Spleen (tissue), 11 donors: Measurements from ENCODE around the gene ARSA. TPM values are rescaled to one million over a fixed set of nuclear protein-coding genes. Genes with fewer than 3 reads are reported as not detected.

Source experiments
- DNase-seq: peaks from one replicate; pipeline ENCODE4 v3.0.0-alpha.2; 2020
- H3K27ac ChIP-seq, 8 donors: fragments of 200-600 bp; sonication (generic) in 7 of 8; 1 replicate in 4 of 8; 2 replicates in 4 of 8; pipeline versions ENCODE4 v1.5.0 to v1.8.0; 2016 to 2021; ENCODE audit warnings: inconsistent platforms in 4 of 8, mild to moderate bottlenecking in 4 of 8, moderate library complexity in 1 of 8
- H3K27me3 ChIP-seq, 7 donors: fragments of 200-600 bp; sonication (generic) in 6 of 7; replicated peaks in 1 of 7; 1 replicate in 4 of 7; 2 replicates in 3 of 7; pipeline versions ENCODE4 v1.5.0 to v1.8.0; 2016 to 2021; ENCODE audit warnings: inconsistent platforms in 3 of 7, mild to moderate bottlenecking in 1 of 7
- H3K36me3 ChIP-seq, 6 donors: fragments of 200-600 bp; sonication (generic) in 5 of 6; 1 replicate in 4 of 6; 2 replicates in 2 of 6; pipeline versions ENCODE4 v1.5.0 to v1.8.0; 2016 to 2021; ENCODE audit warnings: inconsistent platforms in 2 of 6
- H3K4me1 ChIP-seq, 6 donors: fragments of 200-600 bp; sonication (generic) in 5 of 6; 1 replicate in 3 of 6; 2 replicates in 3 of 6; pipeline versions ENCODE4 v1.5.0 to v1.8.0; 2016 to 2021; ENCODE audit warnings: inconsistent platforms in 3 of 6
- H3K4me3 ChIP-seq, 8 donors: fragments of 200-600 bp; sonication (generic) in 7 of 8; 1 replicate in 4 of 8; 2 replicates in 4 of 8; pipeline versions ENCODE4 v1.5.0 to v1.8.0; 2016 to 2021; ENCODE audit warnings: inconsistent platforms in 4 of 8, mild to moderate bottlenecking in 4 of 8, moderate library complexity in 2 of 8
- H3K9me3 ChIP-seq, 8 donors: fragments of 200-600 bp; sonication (generic) in 7 of 8; 1 replicate in 4 of 8; 2 replicates in 4 of 8; pipeline versions ENCODE4 v1.5.0 to v1.8.0; 2016 to 2021; ENCODE audit warnings: inconsistent platforms in 4 of 8
- CTCF ChIP-seq, 11 experiments: fragments of 200-600 bp in 7 of 11; fragments of 450-650 bp in 4 of 11; sonication (generic) in 4 of 11; IDR thresholded peaks in 8 of 11; conservative IDR thresholded peaks in 3 of 11; 1 replicate in 7 of 11; 2 replicates in 4 of 11; pipeline versions ENCODE4 v1.4.0 to v1.8.0; 2016 to 2021; ENCODE audit warnings: antibody characterized with exemption in 11 of 11, inconsistent platforms in 4 of 11, mild to moderate bottlenecking in 1 of 11
- POLR2A ChIP-seq, 3 donors: fragments of 450-650 bp; IDR thresholded peaks; one replicate each; pipeline ENCODE4 v1.5.1; 2017; ENCODE audit warnings: antibody characterized with exemption in 3 of 3, mild to moderate bottlenecking in 1 of 3
- POLR2AphosphoS5 ChIP-seq, 3 donors: sonication (generic); formaldehyde crosslinking; IDR thresholded peaks; one replicate each; pipeline ENCODE4 v1.5.1; 2017; ENCODE audit warnings: antibody characterized with exemption in 3 of 3
- WGBS, 5 donors: extraction: QIAGEN DNeasy Blood & Tissue Kit in 3 of 5; methylation state at CpG; one replicate each; pipeline versions ENCODE4 v1.1.5 to v1.1.7; 2013 to 2018; 5-methylcytosine and 5-hydroxymethylcytosine counted together
- intact Hi-C: fragments of 100-400 bp; cut with DNase I; formaldehyde crosslinking; loops from one replicate; pipeline ENCODE4 v1.15.0; 2023; ENCODE audit warnings: low total_unique reads
- polyA plus RNA-seq, 3 donors: library from polyadenylated mRNA; stranded (reverse); fragments of 200-250 nt; gene quantifications; one replicate each; pipeline ENCODE4 v1.2.1, GENCODE V29; 2013
- total RNA-seq, 7 donors: library from RNA; depleted of rRNA in 3 of 7; stranded (reverse); fragments of >200 nt in 3 of 7; fragmentation: NEBNext Ultra II Directional in 4 of 7; extraction: Animal tissue kit (Norgen Biotek cat#: 25700) in 4 of 7; gene quantifications; one replicate each; pipeline versions ENCODE4 v1.1.0 to v1.2.1, GENCODE V29; 2016 to 2021
- donor health status: healthy with polysubstance abuse.
- donor health status: DM: no; HTN: no; CAD: no; lungs with moderate emphysema.
- donor health status: DM: no; HTN: no; CAD: no.
- donor health status: Bipolar disorder and iron deficiency.
- donor health status: healthy.
- donor health status: DM: no; HTN: no; CAD: no.
- donor health status: DM: yes; HTN: yes; CAD: no.

Gene ARSA
- total and polyA plus RNA-seq, 10 donors, result 26.0 to 108 (median 64.7) TPM

GRCh38 chr22:50607659-50608020 lies 20.3 kb downstream of the ARSA start:
- no peak overlapping the region for H3K27ac ChIP-seq
- WGBS, 5 donors, result 65 to 77% (median 67%) methylated on average over 6 of the region's 6 CpGs
- no peaks in the 10 kb centered on the region for H3K9me3 ChIP-seq
- no peak overlapping the region for H3K4me3 ChIP-seq
- H3K36me3 ChIP-seq, result no peaks in the 10 kb centered on the region
- H3K27me3 ChIP-seq, result peaks cover 0 to 89% (median 25%) of the 10 kb centered on the region in 7 donors
- peaks cover 0 to 11% (median 0%) of the 10 kb centered on the region in 6 donors for H3K4me1 ChIP-seq
- DNase-seq, result no peak
- intact Hi-C loops, result no loop called here
- TF ChIP-seq POLR2A (IDR thresholded peaks at IDR 0.05) (no peak), CTCF (IDR thresholded peaks at IDR 0.05 in 8 of 11, conservative IDR thresholded peaks at IDR 0.05 in 3 of 11) (no peak), POLR2AphosphoS5 (IDR thresholded peaks at IDR 0.05) (no peak)

GRCh38 chr22:50606946-50607658 lies 20.9 kb downstream of the ARSA start:
- whole genome bisulfite sequencing, 5 donors, result 73 to 88% (median 83%) methylated on average over 8 to 18 of the region's 18 CpGs
- TF ChIP-seq POLR2A (IDR thresholded peaks at IDR 0.05) (no peak), CTCF (IDR thresholded peaks at IDR 0.05 in 8 of 11, conservative IDR thresholded peaks at IDR 0.05 in 3 of 11) (no peak), POLR2AphosphoS5 (IDR thresholded peaks at IDR 0.05) (no peak)
- Histone ChIP-seq H3K4me1 (peaks cover 0 to 10% (median 0%) of the 10 kb centered on the region in 6 donors), H3K27me3 (peaks cover 0 to 89% (median 29%) of the 10 kb centered on the region in 7 donors), H3K9me3 (no peaks in the 10 kb centered on the region), H3K4me3 (no peak overlapping the region), H3K27ac (no peak overlapping the region), H3K36me3 (no peaks in the 10 kb centered on the region)
- DNase-seq, result peak; percentile 54
- intact Hi-C loops, result no loop called here

DNA sequence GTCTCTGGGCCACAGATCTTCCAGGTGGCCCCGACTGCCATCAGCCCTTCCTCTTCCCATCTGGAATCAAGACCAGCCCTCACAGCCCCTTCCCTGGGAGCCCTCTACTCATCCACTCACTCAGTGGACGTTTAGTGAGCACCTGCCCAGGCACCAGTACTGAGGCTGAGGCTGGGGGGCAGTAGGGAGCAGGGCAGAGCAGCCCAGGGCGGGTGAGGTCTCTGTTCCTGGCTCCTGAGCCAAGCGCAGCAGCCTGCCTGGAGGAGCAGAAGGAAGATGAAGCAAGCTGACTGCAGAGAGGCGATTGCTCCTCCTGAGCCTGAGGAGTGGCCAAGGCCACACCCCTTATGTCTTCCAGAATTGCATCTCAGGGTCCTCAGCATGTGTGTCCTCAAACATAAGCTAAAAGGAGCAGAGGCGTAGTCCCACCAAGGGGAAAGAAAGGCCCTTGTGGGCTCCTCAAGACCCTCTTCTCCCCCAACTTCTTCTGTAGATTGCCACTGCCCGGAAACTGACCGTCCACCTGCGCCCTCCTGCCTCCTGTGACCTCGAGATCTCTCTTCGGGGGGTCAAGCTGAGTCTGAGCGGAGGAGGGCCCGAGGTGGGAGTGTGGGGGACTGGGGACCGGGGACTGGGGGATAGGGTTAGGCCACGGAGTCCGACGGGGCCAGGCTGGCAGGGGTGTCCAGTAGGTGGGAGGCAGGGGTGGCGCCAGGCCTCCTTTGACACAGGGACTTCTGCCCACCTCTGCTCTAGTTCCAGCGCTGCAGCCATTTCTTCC lies 21.6 kb downstream of the ARSA start:
- H3K27me3 ChIP-seq, result peaks cover 0 to 89% (median 30%) of the 10 kb centered on the region in 7 donors
- TF ChIP-seq POLR2AphosphoS5 (IDR thresholded peaks at IDR 0.05) (no peak), CTCF (IDR thresholded peaks at IDR 0.05 in 8 of 11, conservative IDR thresholded peaks at IDR 0.05 in 3 of 11) (no peak), POLR2A (IDR thresholded peaks at IDR 0.05) (no peak)
- WGBS, 5 donors, result 69 to 79% (median 72%) methylated on average over 17 to 19 of the region's 19 CpGs
- no peaks in the 10 kb centered on the region for H3K9me3 ChIP-seq
- intact Hi-C loops, result no loop called here
- DNase-seq, result peak; percentile 36
- no peak overlapping the region for H3K27ac ChIP-seq
- no peak overlapping the region for H3K4me3 ChIP-seq
- peaks cover 0 to 17% (median 3%) of the 10 kb centered on the region in 6 donors for H3K4me1 ChIP-seq
- no peaks in the 10 kb centered on the region for H3K36me3 ChIP-seq

DNA sequence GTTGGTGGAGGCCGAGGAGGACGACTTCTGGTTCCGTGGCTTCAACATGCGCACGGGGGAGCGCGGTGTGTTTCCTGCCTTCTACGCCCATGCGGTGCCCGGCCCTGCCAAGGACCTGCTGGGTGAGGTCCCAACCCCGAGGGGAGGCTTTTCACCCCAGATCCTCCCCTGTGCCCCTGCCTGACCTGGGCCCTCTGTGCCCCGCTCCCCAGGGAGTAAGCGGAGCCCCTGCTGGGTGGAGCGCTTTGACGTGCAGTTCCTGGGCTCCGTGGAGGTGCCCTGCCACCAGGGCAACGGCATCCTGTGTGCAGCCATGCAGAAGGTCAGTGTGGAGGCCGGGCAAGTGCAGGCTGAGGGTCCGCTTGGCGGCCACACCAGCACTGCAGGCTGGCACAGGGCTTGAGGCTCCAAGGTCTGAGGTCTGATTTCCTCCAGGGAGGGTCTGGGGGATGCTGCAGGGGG lies 22.3 kb downstream of the ARSA start:
- peaks cover 0 to 22% (median 8%) of the 10 kb centered on the region in 6 donors for H3K4me1 ChIP-seq
- DNase-seq, result peak; percentile 39
- intact Hi-C loops, result no loop called here
- H3K9me3 ChIP-seq, result no peaks in the 10 kb centered on the region
- no peak overlapping the region for H3K27ac ChIP-seq
- no peak for TF ChIP-seq CTCF (IDR thresholded peaks at IDR 0.05 in 8 of 11, conservative IDR thresholded peaks at IDR 0.05 in 3 of 11)
- peaks cover 0 to 89% (median 37%) of the 10 kb centered on the region in 7 donors for H3K27me3 ChIP-seq
- H3K4me3 ChIP-seq, result no peak overlapping the region
- 73 to 90% (median 80%) methylated on average over 5 to 20 of the region's 20 CpGs for WGBS, 5 donors
- no peaks in the 10 kb centered on the region for H3K36me3 ChIP-seq
